Activated CD8-positive, alpha-beta memory T cell treated with anti-CD3 and anti-CD28 coated beads for 4 hours (primary cell): ENCODE data around the gene ILF2.
"Not testable (repeated sequence)": the region's sequence is repeated elsewhere in the genome, so short reads cannot be mapped to it uniquely, and the experiment has no call there.

Source experiments
- DNase-seq, 2 donors: peaks; one replicate each; pipeline ENCODE4 v3.0.0-alpha.2; 2020; ENCODE audit warnings: low read depth in 2 of 2

The ILF2 gene

GRCh38 chr1:153649137-153649862 is 21.5 kb downstream of the ILF2 start:
- no peak for DNase-seq

- no peak for DNase-seq
Observed at GRCh38 chr1:153648000-153648643, 22.7 kb downstream of the ILF2 start.

GRCh38 chr1:153647346-153647714 is 23.5 kb downstream of the ILF2 start:
- no peak for DNase-seq

- no peak for DNase-seq
Observed at GRCh38 chr1:153646672-153647345, 24.0 kb downstream of the ILF2 start.

GRCh38 chr1:153643816-153644215 is 27.0 kb downstream of the ILF2 start:
- DNase-seq: no peak

GRCh38 chr1:153643100-153643499 is 27.7 kb downstream of the ILF2 start:
- DNase-seq: no peak

GRCh38 chr1:153642161-153642560 is 28.6 kb downstream of the ILF2 start:
- DNase-seq: no peak

GRCh38 chr1:153640861-153641260 is 29.9 kb downstream of the ILF2 start:
- DNase-seq: no peak

GRCh38 chr1:153640213-153640612 is 30.6 kb downstream of the ILF2 start:
- not testable (repeated sequence) for DNase-seq

GRCh38 chr1:153639280-153639679 is 31.5 kb downstream of the ILF2 start:
- DNase-seq: no peak

GRCh38 chr1:153638261-153638660 is 32.5 kb downstream of the ILF2 start:
- no peak for DNase-seq

- no peak for DNase-seq
Observed at GRCh38 chr1:153636312-153636711, 34.5 kb downstream of the ILF2 start.

GRCh38 chr1:153635872-153636271 is 34.9 kb downstream of the ILF2 start:
- no peak for DNase-seq

GRCh38 chr1:153633754-153634665 is 36.8 kb downstream of the ILF2 start, which contains the start of gene CHTOP:
Gene CHTOP (plus strand): TSS chr1:153634066. CDS start chr1:153636589, 2,523 bp downstream.
- peak; percentile 94 for DNase-seq

GRCh38 chr1:153633161-153633753 is 37.5 kb downstream of the ILF2 start:
- DNase-seq: no peak

- no peak for DNase-seq
Observed at GRCh38 chr1:153631047-153632022, 39.5 kb downstream of the ILF2 start.

GRCh38 chr1:153630384-153630783 is 40.4 kb downstream of the ILF2 start:
- no peak for DNase-seq

- no peak for DNase-seq
Observed at GRCh38 chr1:153629971-153630370, 40.8 kb downstream of the ILF2 start.

- DNase-seq: no peak
Observed at GRCh38 chr1:153629343-153629665, 41.5 kb downstream of the ILF2 start.

- no peak for DNase-seq
Observed at GRCh38 chr1:153628638-153629342, 42.0 kb downstream of the ILF2 start.
